Stimulated activated CD8-positive, alpha-beta memory T cell treated with anti-CD3 and anti-CD28 coated beads, Interleukin-12 subunit alpha, Interleukin-12 subunit beta, amount 100 ng/mL, for 24 hours (primary cell): ENCODE measurements around the gene CNOT2.
"Not testable (repeated sequence)": the region's sequence is repeated elsewhere in the genome, so short reads cannot be mapped to it uniquely, and the experiment has no call there.

ENCODE experiments used
- DNase-seq: peaks from one replicate; pipeline ENCODE4 v3.0.0-alpha.2; 2020; ENCODE audit errors: extremely low read depth

CNOT2 gene

GRCh38 chr12:70365648-70366518 is 122.7 kb downstream of the CNOT2 start, which contains the start of gene KCNMB4:
TSS of gene KCNMB4 (plus strand) at chr12:70366290. CDS start at chr12:70366735, 445 bp downstream.
- no peak for DNase-seq

GRCh38 chr12:70366581-70367257 is 123.5 kb downstream of the CNOT2 start:
- no peak for DNase-seq

GRCh38 chr12:70367258-70368141 is 124.3 kb downstream of the CNOT2 start:
- no peak for DNase-seq

- DNase-seq: no peak
Observed at GRCh38 chr12:70372881-70373280, 129.6 kb downstream of the CNOT2 start.

GRCh38 chr12:70379846-70380245 is 136.6 kb downstream of the CNOT2 start:
- no peak for DNase-seq

GRCh38 chr12:70383484-70383883 is 140.3 kb downstream of the CNOT2 start:
- no peak for DNase-seq

- DNase-seq: no peak
Observed at GRCh38 chr12:70383886-70384285, 140.7 kb downstream of the CNOT2 start.

GRCh38 chr12:70386771-70387170 is 143.5 kb downstream of the CNOT2 start:
- DNase-seq: no peak

GRCh38 chr12:70389678-70390077 is 146.4 kb downstream of the CNOT2 start:
- no peak for DNase-seq

- not testable (repeated sequence) for DNase-seq
Observed at GRCh38 chr12:70392631-70393030, 149.4 kb downstream of the CNOT2 start.

- no peak for DNase-seq
Observed at GRCh38 chr12:70393787-70394499, 150.7 kb downstream of the CNOT2 start.

- no peak for DNase-seq
Observed at GRCh38 chr12:70398002-70398401, 154.8 kb downstream of the CNOT2 start.

- DNase-seq: no peak
Observed at GRCh38 chr12:70398862-70399261, 155.6 kb downstream of the CNOT2 start.

GRCh38 chr12:70399311-70399710 is 156.1 kb downstream of the CNOT2 start:
- no peak for DNase-seq

- no peak for DNase-seq
Observed at GRCh38 chr12:70400124-70400523, 156.9 kb downstream of the CNOT2 start.

GRCh38 chr12:70402597-70402996 is 159.4 kb downstream of the CNOT2 start:
- DNase-seq: no peak

GRCh38 chr12:70403826-70404225 is 160.6 kb downstream of the CNOT2 start:
- DNase-seq: no peak
